LoVo (cell line): ENCODE results near the gene DROSHA.
A peak's percentile ranks its signal among the peaks of the same experiment; 100 is the strongest.
"Not testable (repeated sequence)": the region's sequence is repeated elsewhere in the genome, so short reads cannot be mapped to it uniquely, and the experiment has no call there.

Experiments used
- DNase-seq: peaks from one replicate; pipeline ENCODE4 v3.0.0-alpha.2; 2016; ENCODE audit warnings: low spot score

Gene DROSHA, protein sequence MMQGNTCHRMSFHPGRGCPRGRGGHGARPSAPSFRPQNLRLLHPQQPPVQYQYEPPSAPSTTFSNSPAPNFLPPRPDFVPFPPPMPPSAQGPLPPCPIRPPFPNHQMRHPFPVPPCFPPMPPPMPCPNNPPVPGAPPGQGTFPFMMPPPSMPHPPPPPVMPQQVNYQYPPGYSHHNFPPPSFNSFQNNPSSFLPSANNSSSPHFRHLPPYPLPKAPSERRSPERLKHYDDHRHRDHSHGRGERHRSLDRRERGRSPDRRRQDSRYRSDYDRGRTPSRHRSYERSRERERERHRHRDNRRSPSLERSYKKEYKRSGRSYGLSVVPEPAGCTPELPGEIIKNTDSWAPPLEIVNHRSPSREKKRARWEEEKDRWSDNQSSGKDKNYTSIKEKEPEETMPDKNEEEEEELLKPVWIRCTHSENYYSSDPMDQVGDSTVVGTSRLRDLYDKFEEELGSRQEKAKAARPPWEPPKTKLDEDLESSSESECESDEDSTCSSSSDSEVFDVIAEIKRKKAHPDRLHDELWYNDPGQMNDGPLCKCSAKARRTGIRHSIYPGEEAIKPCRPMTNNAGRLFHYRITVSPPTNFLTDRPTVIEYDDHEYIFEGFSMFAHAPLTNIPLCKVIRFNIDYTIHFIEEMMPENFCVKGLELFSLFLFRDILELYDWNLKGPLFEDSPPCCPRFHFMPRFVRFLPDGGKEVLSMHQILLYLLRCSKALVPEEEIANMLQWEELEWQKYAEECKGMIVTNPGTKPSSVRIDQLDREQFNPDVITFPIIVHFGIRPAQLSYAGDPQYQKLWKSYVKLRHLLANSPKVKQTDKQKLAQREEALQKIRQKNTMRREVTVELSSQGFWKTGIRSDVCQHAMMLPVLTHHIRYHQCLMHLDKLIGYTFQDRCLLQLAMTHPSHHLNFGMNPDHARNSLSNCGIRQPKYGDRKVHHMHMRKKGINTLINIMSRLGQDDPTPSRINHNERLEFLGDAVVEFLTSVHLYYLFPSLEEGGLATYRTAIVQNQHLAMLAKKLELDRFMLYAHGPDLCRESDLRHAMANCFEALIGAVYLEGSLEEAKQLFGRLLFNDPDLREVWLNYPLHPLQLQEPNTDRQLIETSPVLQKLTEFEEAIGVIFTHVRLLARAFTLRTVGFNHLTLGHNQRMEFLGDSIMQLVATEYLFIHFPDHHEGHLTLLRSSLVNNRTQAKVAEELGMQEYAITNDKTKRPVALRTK (N-terminal part only)

DNA sequence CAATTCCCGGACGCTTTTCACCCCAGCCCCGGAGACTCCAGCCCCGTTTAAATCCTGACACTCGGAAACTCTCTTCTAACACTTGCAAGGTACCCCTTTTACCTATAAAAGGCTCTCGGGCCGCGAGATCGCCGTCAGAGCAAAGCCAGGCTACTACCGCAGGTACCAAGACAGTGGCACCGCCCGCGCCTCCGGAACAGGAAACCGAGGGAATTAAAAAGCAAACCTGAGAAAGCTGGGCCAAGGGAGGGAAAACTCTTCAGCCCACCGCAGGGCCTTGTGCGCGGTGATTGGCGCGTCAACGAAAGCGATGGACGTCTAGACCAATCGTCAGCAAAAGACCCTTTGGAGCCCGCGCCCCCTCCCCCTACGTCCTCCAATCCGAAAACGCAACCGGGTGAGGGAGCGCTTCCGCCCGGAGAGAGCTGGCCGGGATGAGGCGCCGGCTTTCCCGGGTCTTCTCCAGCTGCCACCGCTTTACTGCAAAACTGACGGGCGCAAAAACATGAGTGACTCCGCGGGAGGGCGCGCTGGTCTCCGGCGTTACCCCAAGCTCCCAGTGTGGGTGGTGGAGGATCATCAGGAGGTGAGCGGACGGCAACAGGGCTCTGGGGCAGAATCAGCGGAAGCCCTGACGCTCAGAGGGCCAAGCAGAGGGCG lies at the start of gene DROSHA, which contains the start of gene C5orf22:
DROSHA (minus strand) TSS at position 206 of the 660 bp plus-strand sequence. CDS start 3,034 bp downstream, outside the sequence.
C5orf22 (plus strand) TSS at position 414 of the 660 bp plus-strand sequence; CDS start at position 506, 92 bp downstream.
- peak; percentile 99 for DNase-seq

DNA sequence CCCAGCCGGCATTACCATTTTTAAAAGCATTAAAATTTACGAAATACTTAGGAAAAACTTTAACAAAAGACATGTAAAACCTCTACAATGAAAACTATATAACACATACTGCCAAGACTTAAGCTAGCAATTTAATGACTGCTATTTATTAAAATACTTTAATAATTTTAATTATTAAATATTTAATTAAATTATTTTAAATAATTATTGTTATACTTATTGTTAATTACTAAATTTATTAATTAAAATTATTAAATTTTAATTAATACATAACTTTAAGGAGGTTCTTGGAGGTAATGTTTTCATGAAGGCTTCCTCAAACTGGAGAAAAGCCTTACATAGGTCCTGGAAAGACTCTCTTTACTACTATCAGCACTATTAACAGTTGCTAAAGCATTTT lies 47.7 kb upstream of the DROSHA start:
- DNase-seq = no peak

DNA sequence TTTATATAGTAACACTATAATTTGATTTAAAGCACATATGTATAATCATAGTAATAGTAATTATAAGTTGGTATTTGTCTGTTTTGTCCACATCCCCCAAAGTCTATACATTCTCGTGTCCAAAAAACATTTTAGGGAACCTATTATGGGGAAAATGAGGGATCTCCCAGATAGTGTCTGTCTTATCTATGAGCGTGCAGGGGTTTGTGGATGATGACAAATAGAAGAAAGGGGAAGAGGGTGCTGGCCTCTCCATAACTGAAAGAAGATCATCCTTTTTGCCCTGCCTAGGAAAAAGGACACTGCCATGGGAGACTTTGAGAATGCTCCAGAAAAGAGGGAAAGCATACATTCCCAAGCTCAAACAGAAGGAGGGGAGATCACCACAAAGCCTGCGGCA lies 45.5 kb upstream of the DROSHA start:
- no peak for DNase-seq

DNA sequence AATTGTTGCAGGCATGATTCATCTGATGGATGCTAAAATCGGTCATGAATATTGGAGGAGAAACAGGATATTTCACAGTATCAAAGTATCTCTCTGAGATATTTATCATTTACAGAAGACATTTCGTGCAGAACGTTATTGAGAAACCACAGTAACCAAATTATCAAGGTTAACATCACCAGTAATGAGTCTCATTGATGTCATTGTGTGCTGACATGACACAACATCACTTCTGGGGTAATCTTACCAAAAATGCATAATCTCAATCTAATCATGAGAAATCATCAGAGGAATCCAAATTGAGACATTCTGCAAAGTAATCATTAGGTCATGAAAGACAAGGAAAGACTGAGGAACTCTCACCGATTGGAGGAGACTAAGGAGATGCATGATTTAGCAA lies 42.9 kb upstream of the DROSHA start:
- DNase-seq = no peak

DNA sequence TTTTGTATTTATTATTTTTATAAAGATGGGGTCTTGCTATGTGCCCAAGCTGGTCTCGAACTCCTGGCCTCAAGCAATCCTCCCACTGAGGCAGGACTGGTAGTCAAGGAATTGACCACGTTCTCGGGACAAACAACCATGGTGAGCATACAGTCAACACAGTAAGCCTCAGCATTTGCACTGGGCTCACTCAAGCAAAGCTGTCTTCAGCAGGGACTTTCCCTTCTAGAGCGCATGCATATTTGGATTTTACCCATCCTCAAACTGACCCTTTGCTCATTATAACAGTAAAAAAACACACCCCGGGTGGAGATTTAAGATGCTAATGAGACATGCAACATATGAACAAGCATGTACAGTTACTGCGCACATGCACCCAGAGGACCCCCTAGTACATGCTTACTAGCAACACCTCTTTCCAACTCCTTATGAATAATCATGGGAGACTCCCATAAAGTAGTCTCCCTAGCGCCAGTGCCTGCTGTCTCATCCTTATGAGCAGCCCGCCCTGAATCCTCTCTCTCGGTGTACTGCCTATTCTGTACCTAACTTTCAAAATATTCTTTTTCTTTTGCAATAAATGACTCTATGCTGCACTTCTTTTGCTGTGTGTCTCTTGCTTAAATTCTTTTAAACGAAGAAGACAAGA lies 41.7 kb upstream of the DROSHA start:
- no peak for DNase-seq

DNA sequence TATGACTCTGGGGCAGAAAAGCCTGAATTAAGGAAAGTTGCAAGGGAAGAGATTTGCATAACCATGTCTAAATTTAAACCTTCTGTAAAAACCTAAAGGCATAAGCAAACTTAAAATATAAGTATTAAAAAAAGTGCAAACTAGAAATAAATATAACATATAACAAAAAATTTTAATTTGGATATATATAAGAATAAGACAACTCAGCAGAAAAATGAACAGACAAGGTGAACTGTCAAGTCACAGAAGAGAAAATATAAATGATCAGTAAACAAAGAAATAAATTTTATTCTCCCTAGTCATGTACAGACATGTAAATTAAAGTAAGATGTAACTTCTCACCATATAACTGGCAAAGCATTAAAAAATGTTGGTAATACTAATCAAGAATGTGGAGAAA lies 37.2 kb upstream of the DROSHA start:
- no peak for DNase-seq

DNA sequence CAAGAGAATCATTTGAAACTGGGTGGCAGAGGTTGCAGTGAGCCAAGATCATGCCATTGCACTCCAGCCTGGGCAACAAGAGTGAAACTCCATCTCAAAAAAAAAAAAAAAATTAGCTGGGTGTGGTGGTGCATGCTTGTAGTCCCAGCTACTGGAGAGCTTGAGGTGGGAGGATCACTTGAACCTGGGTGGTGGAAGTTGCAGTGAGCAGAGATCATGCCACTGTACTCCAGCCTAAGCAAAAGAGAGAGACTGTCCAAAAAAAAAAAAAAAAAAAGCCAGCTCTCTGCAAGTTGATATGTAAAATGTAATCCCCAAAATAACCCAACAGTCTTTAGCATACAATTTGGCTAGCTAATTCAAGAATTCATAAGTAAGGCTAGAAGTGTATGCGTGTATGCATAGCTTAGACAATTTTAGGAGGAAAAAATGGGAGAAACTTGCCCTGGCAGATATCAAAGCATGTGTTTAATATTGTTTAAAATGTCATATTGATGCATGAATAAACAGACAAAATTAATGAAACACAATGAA lies 36.5 kb upstream of the DROSHA start:
- no peak for DNase-seq

DNA sequence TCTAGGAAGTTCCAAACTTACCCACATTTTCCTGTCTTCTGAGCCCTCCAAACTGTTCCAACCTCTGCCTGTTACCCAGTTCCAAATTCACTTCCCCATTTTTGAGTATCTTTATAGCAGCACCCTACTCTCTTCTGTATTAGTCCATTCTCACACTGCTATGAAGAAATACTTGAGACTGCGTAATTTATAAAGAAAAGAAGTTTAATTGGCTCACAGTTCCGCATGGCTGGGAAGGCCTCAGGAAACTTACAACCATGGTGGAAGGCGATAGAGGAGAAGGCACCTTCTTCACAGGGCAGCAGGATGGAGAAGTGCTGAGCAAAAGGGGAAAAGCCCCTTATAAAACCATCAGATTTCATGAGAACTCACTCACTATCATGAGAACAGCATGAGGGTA lies 34.5 kb upstream of the DROSHA start:
- not testable (repeated sequence) for DNase-seq

DNA sequence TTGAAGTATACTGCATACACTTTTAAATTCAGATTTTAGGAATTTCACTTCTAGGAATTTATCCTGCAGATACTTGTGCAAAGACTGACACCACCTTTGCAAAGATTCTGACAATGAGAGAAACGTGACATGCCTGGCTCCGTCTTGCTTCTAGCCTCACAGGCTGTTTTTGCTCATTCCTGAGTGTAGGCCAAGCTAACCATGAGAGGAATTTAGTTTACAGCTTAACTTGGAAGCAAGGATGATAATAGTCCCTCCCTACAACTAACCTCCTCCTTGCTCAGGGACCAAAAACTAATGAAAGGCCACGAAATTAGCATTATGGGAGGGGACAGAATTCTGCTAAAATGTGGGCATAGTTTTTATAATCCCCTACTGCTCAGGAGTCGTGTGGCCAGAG lies 31.3 kb upstream of the DROSHA start:
- DNase-seq = no peak

DNA sequence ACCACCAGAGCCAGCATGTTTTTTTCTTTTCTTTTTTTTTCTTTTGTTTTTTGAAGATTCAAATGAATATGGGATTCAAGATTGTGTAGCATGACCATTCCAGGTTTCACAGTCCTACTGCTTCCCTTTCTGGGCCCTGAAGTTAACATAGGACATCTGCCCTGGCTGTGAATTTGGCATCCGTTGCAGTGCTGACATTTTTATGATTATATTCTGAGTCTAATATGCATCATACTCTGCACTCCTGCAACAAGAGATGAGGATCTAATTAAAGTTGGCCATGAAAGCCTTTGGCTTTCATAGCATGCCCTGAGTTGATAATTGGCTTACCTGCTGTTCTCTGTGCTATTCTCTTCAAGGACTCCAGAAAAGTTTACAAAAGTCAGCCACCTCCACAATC lies 30.1 kb upstream of the DROSHA start:
- no peak for DNase-seq

DNA sequence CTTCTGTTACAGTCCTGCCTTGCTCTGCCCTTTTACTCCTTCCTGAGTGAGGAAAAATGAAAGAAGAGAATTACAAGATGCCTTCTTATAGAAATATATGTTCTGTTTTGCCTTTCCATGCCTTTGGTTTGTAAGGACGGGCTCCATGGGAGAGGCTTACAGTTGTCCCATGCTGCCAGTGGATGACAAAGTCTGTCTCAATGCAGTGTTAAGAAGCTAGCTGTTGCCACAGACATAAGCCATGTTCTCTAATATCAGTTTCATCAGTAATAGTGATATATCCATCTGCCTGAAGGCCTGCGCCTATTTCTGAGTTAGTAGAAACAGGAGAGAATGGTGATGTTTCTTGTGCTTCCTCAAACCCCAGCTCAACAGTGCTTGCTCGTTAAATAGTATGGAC lies 28.0 kb upstream of the DROSHA start:
- DNase-seq = no peak

DNA sequence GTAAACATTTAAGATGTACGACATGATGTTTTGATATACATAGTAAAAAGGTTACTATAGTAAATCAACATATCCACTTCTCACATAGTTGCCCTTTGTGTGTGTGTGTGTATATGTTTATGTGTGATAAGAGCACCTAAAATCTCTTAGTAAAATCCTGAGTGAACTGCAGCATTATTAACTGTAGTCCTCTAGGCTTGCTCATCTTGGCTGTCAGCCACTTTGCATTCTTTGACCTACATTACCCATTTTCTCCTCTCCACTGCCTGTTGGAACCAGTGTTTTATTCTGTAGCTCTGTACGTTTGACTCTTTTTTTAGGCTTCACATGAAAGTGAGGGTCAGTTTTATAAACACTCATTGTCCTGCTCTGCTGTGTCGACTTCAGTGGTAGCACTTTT lies 24.6 kb upstream of the DROSHA start:
- no peak for DNase-seq

DNA sequence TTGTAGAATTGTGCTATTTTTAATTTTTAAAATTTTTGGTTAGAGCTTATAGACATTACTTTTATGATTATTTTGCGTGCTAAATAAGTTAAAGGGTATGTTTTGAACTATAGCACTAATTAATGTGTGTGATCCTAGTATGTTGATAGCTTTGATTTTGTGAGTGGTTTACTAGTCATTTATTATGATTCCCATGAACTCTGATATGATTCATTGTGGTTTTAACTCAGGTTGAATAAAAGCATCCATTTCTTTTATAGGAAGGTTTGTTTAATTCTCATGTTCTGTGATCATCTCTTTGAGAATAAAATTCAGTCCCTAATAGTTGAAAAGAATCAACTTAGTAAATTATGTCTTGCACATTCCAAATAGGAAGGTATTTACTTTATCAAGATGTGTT lies 22.7 kb upstream of the DROSHA start:
- DNase-seq = no peak

DNA sequence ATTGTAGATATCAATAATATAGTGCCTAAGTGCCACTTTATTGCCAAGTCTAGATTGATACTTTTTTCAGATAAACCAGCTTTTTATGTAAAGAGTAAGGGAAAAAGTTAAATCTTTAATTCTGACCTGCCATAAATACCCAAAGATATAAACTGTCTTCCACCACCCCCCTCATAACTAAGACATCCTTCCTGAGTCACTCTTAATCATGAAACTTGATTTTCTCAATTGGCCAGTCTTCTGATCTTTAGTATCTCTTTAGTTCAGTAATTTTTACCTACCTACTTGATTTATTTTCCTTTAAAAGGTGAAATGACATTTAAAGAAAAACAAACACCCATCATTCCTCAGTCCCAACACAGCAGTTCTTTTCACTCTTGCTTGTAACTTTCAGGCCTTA lies 22.0 kb upstream of the DROSHA start:
- DNase-seq = no peak

DNA sequence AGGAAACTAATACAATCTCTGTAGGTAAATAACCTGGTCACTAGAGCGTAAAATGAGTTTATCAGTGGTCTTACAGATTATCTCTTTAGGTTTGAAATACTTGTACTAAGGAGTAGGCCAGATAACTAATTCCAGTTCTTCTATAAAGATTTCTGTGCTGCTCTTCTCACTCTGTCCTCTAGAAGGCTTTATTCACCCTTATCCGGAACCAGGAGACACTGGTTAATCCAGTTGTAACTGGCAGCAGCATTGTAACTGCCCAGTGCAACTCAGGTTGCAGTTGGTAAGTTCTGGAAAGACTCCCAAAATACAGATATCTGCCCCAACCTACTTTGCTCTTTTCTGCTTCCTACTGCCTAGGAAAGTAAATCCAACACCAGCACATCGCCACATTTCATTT lies 20.0 kb upstream of the DROSHA start:
- no peak for DNase-seq

DNA sequence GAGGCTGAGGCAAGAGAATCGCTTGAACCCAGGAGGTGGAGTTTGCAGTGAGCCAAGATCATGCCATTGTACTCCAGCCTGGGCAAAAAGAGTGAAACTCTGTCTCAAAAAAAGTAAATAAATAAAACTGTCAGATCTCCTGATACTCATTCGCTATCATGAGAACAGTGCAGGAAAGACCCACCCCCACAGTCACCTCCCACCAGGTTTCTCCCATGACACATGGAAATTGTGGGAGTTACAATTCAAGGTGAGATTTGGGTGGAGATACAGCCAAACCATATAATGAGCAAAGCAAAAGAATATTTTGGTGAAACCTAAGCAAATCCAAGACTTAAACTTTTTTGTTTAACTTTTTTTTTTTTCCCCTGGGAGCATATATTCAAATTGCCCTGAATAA lies 17.2 kb upstream of the DROSHA start:
- DNase-seq = not testable (repeated sequence)

DNA sequence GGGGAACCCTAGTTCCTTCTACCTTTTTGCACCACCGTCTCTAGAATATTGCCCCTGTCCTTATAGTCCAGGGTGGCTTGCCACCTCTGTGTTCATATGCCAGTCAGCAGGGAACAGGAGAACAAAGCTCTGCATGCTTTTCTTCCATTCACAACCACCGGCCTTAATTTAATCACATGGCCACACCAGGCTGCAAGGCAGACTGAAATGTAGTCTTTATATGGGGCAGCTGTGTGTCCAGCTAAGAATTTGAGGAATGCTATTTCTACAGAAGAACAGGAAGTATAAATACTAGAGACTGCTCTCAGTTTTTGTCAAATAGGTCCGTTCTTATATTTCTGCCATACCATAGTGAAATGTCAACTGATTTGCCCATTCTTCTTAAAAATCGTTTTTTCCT lies 6.0 kb upstream of the DROSHA start:
- DNase-seq = no peak

DNA sequence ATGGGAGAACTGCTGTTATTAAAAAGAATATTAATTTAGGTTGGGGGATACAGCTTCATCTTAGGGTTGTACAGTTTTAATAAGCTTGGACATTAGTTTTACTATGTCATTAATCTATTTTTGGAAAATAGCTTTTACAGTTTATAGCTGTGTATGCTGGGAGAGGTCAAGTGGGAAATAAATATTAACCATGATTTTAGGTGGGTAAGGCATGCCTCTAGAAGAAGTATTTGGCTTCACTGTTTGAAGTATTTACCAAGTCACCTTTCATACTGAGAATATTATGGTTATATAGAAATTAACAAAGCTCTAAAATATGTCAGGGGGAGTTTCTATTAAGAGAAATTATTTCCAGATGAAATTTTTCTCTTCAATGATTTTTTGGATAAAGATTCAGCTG lies 5.5 kb upstream of the DROSHA start:
- DNase-seq = no peak

DNA sequence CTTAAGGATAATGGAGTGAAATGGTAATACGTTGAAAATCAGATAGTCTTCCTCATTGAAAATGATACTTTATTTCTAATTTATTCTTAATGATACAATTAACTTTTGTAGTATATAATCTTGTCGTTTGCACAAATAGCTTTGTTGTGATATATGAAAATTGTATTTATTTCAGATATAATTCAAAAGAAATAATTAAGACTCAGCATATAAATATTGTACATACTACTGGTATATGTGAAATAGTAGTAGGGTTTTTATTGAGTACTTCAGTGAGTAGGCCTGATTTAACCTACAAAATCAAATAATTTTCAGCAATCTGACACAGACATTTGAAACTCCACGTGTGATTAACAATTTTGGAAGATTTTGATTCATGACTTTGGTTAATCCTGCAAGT lies 5.0 kb upstream of the DROSHA start:
- DNase-seq = no peak

DNA sequence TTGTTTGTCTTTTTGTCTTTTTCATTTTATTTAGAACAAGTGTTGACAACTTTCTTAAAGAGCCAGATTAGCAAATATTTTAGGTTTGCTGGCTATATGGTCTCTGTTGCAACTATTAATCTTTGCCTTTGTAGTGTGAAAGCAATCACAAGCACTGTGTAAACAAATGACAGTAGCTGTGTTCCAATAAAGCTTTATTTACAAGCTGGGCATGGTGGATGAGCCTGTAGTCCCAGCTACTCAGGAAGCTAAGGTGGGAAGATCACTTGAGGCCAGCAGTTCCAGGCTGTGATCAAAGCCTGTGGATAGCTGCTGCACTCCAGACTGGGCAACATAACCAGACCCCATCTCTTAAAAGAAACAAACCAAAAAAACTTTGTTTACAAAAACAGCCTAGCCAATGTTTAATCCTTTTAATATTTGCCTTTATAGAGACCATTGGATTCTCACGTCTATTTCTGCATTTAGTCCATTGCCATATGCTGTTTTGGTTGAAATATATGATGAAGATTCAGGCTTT lies 2.7 kb upstream of the DROSHA start:
- DNase-seq = no peak

DNA sequence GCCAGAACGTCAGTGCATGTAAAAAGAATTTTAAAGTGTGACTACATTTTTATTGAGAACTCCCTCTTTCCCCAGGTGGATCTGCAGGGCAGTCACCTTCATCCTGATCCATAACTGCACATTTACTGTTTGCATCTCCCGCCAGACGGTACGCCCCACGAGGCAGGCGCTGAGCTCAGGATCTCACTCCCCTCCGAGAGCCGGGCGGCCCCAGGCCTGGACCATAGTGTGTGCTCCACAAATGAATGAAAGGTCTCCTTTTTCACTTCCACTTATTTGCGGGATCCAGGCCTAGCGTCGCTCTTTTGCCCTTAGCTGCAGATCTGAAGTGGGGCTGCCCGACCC lies 378 bp downstream of the DROSHA start:
- DNase-seq = peak; percentile 46
